Prostate gland (tissue), 2 donors: ENCODE measurements around the gene CLDN6. TPM values are rescaled to one million over a fixed set of nuclear protein-coding genes. Genes with fewer than 3 reads are reported as not detected.

ENCODE experiments used
- DNase-seq: peaks from one replicate; pipeline ENCODE4 v3.0.0-alpha.2; 2019; ENCODE audit warnings: low spot score
- H3K27ac ChIP-seq, 2 donors: fragments of 200-600 bp; sonication (generic); 2 replicates each; pipeline ENCODE4 v1.5.1; 2017 to 2019
- H3K27me3 ChIP-seq: fragments of 200-600 bp; sonication (generic); replicated peaks from 2 replicates; pipeline ENCODE4 v1.5.1; 2019; ENCODE audit not compliant: insufficient read depth
- H3K36me3 ChIP-seq, 2 donors: fragments of 200-600 bp; sonication (generic); 1 replicate in 1 of 2; 2 replicates in 1 of 2; pipeline versions ENCODE4 v1.5.1 to v1.8.1; 2017 to 2019
- H3K4me1 ChIP-seq: fragments of 200-600 bp; sonication (generic); replicated peaks from 2 replicates; pipeline ENCODE4 v1.5.1; 2019
- H3K4me3 ChIP-seq, 2 donors: fragments of 200-600 bp; sonication (generic); 2 replicates each; pipeline ENCODE4 v1.5.1; 2017 to 2019
- H3K9me3 ChIP-seq: fragments of 200-600 bp; sonication (generic); 2 replicates; pipeline ENCODE4 v1.5.1; 2017
- CTCF ChIP-seq, 4 experiments: fragments of 200-600 bp in 2 of 4; fragments of 450-650 bp in 2 of 4; sonication (generic) in 2 of 4; IDR thresholded peaks; 1 replicate in 3 of 4; 2 replicates in 1 of 4; pipeline ENCODE4 v1.5.1; 2016 to 2019; ENCODE audit warnings: antibody characterized with exemption in 4 of 4, mild to moderate bottlenecking in 2 of 4, moderate library complexity in 2 of 4
- POLR2A ChIP-seq: fragments of 450-650 bp; IDR thresholded peaks from one replicate; pipeline ENCODE4 v1.6.1; 2016; ENCODE audit warnings: antibody characterized with exemption, mild to moderate bottlenecking
- POLR2AphosphoS5 ChIP-seq: sonication (generic); formaldehyde crosslinking; IDR thresholded peaks from one replicate; pipeline ENCODE4 v1.6.1; 2017; ENCODE audit warnings: antibody characterized with exemption
- WGBS: methylation state at CpG from one replicate; pipeline ENCODE4 v1.1.5; 2018; 5-methylcytosine and 5-hydroxymethylcytosine counted together
- intact Hi-C: fragments of 100-400 bp; cut with DNase I; formaldehyde crosslinking; loops from one replicate; pipeline ENCODE4 v1.14.2; 2022
- total RNA-seq, 2 donors: library from RNA; depleted of rRNA; stranded (reverse); fragments of >200 nt; gene quantifications; one replicate each; pipeline ENCODE4 v1.1.0, GENCODE V29; 2016

Gene CLDN6
- total RNA-seq, 2 donors from 2014 or later: 0.14 TPM; not detected in 1

GRCh38 chr16:2968738-2969544, 49.0 kb downstream of the CLDN6 start, which contains the start of gene PAQR4:
Gene PAQR4 (plus strand): TSS chr16:2969348. CDS start chr16:2969675, 327 bp downstream.
- TF ChIP-seq CTCF (IDR thresholded peaks at IDR 0.05) (peak in 1 of 4 experiments; percentile 34), POLR2A (peak; percentile 63), POLR2AphosphoS5 (peak; percentile 53)
- intact Hi-C loops: no loop called here
- DNase-seq: peak; percentile 82
- Histone ChIP-seq H3K36me3 (no peaks in the 10 kb centered on the region), H3K27me3 (no peaks in the 10 kb centered on the region), H3K4me1 (peaks cover 37% of the 10 kb centered on the region), H3K9me3 (no peaks in the 10 kb centered on the region), H3K27ac (peak within 1 kb of the TSS; percentile 23 to 67), H3K4me3 (peak within 1 kb of the TSS; percentile 41 to 71)
- 2% methylated on average over 66 of the region's 98 CpGs for WGBS

GRCh38 chr16:2968368-2968737, 49.6 kb downstream of the CLDN6 start:
- Histone ChIP-seq H3K27ac (peak overlapping the region in 1 of 2 donors; percentile 67), H3K4me1 (peaks cover 37% of the 10 kb centered on the region), H3K36me3 (no peaks in the 10 kb centered on the region), H3K27me3 (no peaks in the 10 kb centered on the region), H3K4me3 (peak overlapping the region in 1 of 2 donors; percentile 71), H3K9me3 (no peaks in the 10 kb centered on the region)
- WGBS: 21% methylated on average over 18 of the region's 18 CpGs
- intact Hi-C loops: no loop called here
- DNase-seq: no peak
- no peak for TF ChIP-seq CTCF (IDR thresholded peaks at IDR 0.05)
- no peak for TF ChIP-seq POLR2AphosphoS5
- TF ChIP-seq POLR2A: no peak

GRCh38 chr16:2967721-2968161, 50.2 kb downstream of the CLDN6 start:
- Histone ChIP-seq H3K27ac (no peak overlapping the region), H3K27me3 (no peaks in the 10 kb centered on the region), H3K9me3 (no peaks in the 10 kb centered on the region), H3K4me1 (peaks cover 35% of the 10 kb centered on the region), H3K4me3 (no peak overlapping the region), H3K36me3 (no peaks in the 10 kb centered on the region)
- no peak for DNase-seq
- 47% methylated on average over 32 of the region's 33 CpGs for WGBS
- no peak for TF ChIP-seq POLR2AphosphoS5
- intact Hi-C loops: no loop called here

GRCh38 chr16:2967211-2967631, 50.8 kb downstream of the CLDN6 start:
- no peak overlapping the region for H3K4me3 ChIP-seq
- DNase-seq: no peak
- no peaks in the 10 kb centered on the region for H3K27me3 ChIP-seq
- H3K27ac ChIP-seq: no peak overlapping the region
- H3K4me1 ChIP-seq: peaks cover 30% of the 10 kb centered on the region
- intact Hi-C loops: no loop called here
- 39% methylated on average over 16 of the region's 51 CpGs for WGBS
- no peaks in the 10 kb centered on the region for H3K36me3 ChIP-seq
- TF ChIP-seq POLR2A: no peak
- no peak for TF ChIP-seq CTCF (IDR thresholded peaks at IDR 0.05)
- TF ChIP-seq POLR2AphosphoS5: no peak
- H3K9me3 ChIP-seq: no peaks in the 10 kb centered on the region

GRCh38 chr16:2966808-2967191, 51.2 kb downstream of the CLDN6 start:
- no peaks in the 10 kb centered on the region for H3K36me3 ChIP-seq
- H3K4me3 ChIP-seq: no peak overlapping the region
- intact Hi-C loops: no loop called here
- WGBS: 12% methylated on average over 30 of the region's 46 CpGs
- TF ChIP-seq POLR2A (no peak), CTCF (IDR thresholded peaks at IDR 0.05) (no peak), POLR2AphosphoS5 (no peak)
- peaks cover 30% of the 10 kb centered on the region for H3K4me1 ChIP-seq
- no peaks in the 10 kb centered on the region for H3K9me3 ChIP-seq
- no peak overlapping the region for H3K27ac ChIP-seq
- H3K27me3 ChIP-seq: no peaks in the 10 kb centered on the region
- no peak for DNase-seq
